GM19452 (cell line): Measurements from ENCODE around the gene MAEA.
"Not testable (repeated sequence)": the region's sequence is repeated elsewhere in the genome, so short reads cannot be mapped to it uniquely, and the experiment has no call there.

ENCODE experiments used
- ATAC-seq: cut with Tn5 transposase; IDR thresholded peaks from one replicate; pipeline ENCODE4 v1.9.1; 2021; ENCODE audit not compliant: unreplicated experiment

The MAEA gene

DNA sequence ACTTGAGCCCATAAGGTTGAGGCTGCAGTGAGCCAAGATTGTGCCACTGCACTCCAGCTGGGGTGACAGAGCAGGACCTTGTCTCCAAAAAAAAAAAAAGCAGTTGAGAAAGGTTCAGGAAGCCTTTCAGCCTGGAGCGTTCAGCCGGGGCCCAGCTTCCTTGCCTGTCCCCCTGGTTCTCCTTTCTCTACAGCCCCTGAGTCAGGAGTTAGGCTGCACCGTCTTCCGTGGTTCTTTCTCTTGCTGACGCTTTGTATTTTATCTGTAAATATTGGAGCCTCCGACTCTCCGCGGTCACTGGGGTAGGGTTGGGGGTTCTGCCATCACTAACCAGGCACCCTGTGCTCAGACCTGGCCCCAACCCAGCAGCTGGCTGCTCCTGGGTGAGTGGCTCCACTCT is 43.6 kb downstream of the MAEA start:
- ATAC-seq = no peak

DNA sequence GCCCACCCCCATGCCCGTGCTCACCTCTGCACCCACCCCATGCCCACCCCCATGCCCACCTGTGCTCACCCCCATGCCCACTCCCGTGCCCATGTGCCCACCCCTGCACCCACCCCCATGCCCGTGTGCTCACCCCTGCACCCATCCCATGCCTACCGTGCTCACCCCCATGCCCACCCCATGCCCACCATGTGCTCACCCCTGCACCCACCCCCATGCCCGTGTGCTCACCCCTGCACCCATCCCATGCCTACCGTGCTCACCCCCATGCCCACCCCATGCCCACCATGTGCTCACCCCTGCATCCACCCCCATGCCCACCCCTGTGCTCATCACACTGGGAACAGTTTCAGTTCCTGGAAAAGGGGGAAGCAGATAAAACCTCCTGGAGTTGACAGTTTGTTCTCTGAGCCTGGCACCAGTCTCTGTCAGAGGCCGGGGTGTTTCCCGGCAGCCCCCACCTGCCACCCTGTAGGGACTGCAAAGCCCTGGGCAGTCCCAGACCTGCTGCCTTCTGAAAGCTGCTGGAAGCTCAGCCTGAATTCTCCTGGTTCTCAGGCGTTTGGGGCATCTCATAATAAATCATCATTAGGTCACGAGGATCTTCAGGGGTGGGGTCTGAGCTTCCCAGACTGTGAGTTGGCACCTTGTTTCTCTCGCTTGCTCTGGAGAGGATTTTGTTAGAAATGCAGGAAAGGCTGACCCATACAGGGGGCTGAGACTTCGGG is 44.3 kb downstream of the MAEA start:
- ATAC-seq = not testable (repeated sequence)

DNA sequence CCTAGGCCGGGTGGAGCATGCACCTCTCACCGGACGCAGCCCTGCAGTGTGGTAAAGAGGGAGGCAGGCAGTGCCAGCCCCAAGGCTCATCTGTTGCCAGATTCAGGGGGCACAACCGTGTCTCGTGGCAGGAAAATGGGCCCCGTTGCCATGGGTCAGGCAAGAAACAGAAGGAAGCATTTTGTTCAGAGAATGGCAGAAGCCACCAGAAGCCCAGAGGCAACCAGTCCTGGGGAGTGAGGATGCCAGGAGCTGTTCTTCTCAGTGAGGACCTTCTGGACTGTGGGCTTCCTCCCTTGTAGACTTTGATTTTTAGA is 44.8 kb downstream of the MAEA start:
- ATAC-seq = no peak

DNA sequence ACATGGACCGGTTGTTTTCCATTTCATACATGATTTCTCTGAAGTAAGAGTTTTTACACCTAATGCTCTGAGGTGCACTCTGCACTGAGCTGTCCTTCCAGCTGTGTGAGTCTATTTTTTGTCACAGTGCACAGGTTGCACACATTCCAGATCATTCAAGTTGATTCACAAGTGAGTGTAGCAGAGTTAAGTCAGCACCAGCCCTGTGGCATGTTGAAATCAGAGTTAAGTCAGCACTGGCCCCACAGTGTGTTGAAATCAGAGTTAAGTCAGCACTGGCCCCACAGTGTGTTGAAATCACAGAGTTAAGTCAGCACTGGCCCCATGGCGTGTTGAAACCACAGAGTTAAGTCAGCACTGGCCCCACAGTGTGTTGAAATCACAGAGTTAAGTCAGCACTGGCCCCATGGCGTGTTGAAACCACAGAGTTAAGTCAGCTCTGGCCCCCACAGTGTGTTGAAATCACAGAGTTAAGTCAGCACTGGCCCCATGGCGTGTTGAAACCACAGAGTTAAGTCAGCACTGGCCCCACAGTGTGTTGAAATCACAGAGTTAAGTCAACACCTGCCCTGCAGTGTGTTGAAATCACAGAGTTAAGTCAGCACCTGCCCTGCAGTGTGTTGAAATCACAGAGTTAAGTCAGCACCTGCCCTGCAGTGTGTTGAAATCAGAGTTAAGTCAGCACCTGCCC is 45.6 kb downstream of the MAEA start:
- ATAC-seq = not testable (repeated sequence)

DNA sequence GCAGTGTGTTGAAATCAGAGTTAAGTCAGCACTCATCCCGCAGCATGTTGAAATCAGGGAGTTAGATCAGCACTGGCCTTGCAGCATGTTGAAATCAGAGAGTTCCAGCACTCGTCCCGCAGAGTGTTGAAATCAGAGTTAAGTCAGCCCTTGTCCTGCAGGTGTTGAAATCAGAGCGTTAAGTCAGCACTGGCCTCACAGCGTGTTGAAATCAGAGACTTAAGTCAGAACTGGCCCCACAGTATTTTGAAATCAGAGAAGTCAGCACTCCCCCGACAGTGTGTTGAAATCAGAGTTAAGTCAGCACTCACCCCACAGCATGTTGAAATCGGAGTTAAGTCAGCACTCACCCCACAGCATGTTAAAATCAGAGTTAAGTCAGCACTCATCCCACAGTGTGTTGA is 46.4 kb downstream of the MAEA start:
- no peak for ATAC-seq

DNA sequence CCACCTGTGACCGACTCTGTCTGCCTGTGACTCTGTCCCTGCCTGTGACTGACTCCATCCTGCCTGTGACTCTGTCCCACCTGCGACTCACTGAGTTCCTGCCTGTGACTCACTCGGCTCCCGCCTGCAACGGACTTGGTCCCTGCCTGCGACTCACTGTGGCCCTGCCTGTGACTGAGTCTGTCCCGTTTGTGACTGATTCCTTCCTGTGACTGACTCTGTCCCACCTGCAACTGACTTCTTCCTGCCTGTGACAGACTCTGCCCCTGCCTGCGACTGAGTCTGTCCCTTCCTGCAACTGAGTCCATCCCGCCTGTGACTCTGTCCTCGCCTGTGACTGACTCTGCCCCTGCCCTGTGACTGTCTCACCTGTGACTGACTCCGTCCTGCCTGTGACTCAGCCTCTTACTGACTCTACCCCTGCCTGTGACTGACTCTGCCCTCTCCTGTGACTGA is 47.7 kb downstream of the MAEA start:
- ATAC-seq = no peak

DNA sequence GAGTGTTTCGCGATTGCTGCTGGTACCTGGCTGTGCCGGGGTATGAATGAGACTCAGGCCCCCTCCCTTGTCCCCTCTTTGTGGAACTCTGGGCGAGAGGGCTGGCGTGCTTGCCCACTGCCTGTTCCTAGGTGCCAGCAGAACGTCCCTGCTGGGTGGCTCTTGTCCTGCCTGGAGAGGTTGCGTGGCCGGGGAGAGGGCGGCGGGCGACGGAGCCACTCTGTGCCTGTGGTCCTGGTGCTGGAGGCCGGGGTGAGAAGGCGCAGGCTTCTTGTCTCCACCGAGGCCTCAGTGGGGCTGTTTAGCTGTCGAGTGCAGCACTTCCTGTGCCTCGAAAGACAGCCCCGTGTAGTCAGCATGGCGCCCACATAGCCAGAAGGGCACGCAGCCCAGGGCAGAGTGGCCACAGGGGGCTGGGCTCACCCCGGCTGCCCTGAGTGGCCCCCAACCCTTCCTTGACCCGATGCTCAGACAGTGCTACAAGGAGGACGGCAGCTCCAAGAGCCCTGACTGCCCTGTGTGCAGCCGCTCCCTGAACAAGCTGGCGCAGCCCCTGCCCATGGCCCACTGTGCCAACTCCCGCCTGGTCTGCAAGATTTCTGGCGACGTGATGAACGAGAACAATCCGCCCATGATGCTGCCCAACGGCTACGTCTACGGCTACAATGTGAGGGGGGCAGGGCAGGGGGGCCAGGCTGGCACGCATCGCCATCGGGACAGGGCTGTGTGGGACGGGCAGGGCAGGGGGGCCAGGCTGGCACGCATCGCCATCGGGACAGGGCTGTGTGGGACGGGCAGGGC is 48.5 kb downstream of the MAEA start:
- ATAC-seq = no peak

DNA sequence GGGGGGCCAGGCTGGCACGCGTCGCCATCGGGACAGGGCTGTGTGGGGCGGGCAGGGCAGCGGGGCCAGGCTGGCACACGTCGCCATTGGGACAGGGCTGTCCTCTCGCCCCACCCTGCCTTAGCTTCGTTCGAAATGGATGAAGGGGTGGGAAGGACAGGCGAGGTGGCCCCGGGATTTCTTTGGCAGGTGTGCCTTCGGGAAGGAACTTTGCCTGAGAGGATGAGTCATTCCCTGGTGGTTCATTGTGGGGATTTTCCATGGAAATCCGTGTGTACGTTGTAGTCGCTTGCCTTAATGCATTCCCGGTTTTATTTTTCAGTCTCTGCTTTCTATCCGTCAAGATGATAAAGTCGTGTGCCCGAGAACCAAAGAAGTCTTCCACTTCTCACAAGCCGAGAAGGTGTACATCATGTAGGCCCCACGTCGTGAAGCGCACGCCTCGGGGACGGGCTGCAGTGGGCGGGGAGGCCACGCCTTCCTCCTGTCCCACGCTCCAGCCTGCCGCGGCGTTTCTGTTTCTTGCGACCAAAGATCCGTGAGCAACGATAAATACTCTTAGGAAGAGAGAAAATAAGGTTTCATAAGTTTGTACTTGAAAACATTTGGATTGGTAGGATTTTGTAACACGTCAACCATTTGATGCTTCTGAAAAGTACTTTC is 49.2 kb downstream of the MAEA start:
- no peak for ATAC-seq

DNA sequence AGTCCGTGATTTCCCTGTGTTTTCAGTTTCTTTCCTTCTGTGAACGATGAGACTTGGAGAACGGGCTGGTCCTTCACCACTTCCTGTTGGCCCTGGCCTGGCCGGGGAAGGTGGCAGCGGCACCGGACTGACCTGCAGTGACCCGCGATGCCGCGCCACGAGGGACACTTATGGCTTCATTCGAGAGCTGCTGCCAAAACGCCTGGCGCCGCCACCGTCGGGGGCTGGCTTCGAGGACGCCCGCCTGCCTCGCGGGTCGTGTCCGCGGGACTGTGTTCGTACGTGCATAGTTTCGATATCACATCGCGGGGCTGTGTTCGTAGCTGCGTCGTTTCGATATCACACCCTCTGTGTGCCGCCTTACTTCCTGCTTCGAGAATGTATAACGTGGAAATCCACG is 49.8 kb downstream of the MAEA start:
- ATAC-seq = no peak

DNA sequence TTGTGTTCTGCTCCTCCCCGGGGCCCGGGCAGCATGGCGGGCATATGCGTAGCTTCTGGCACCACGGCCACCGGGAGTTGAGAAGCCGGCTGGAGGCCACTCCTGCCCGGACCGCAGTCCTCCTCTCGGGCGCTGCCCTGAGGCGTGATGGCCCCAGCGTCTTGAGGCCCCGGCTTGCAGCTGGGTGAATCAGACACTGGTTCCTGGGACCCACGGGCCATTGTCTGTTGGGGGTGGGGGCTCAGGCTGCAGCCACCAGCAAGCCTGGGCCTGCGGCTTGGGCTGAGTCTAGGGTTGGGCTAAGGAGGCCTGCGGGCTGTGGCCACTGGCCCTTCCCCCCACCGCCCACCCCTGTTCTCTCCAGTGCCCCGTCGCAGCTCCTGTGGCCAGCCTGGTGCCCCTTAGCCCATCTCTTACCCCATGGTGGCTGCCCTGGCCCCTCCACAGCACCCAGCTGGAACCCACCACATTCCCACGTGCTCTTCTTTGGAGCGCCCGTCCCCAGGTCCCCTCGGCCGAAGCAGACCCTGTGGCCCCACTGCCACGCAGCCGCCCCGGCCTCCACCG is 50.6 kb downstream of the MAEA start:
- no peak for ATAC-seq

DNA sequence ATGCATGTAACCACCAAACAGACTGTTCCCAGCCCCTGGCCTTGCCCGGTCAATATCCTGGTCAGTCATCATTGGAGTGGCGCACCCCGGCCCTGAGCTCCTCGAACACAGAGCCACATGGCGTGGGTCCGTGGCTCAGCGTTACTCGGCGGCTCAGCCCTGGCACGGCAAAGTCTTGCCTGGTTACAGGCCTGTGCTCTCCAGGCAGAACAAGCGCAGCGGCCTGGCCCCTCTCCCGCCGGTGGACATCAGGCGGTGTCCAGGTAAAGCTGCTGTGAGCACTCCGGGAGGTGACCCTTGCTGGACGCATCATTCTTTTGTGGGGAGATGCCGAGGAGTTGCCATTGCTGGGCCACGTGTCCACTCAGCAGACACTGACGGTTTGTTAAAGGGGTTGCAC is 51.2 kb downstream of the MAEA start:
- no peak for ATAC-seq

DNA sequence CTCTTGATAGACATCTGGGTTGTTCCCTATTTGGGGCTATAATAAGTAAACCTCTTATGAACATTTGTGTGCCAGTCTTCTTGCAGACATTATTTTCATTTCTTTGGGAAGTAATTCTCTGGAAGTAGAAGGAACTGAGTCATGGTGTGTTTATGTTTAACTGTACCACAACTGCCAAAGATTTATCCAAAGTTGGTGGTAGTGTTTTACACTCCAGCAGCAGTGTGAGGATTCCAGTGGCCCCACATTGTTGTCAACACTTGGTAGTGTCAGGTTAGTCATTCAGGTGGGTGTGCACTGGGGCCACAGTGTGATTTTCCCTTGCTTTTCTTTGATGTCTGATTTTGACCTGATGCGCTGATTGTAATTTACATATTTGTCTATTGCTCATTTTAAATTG is 52.3 kb downstream of the MAEA start:
- no peak for ATAC-seq

DNA sequence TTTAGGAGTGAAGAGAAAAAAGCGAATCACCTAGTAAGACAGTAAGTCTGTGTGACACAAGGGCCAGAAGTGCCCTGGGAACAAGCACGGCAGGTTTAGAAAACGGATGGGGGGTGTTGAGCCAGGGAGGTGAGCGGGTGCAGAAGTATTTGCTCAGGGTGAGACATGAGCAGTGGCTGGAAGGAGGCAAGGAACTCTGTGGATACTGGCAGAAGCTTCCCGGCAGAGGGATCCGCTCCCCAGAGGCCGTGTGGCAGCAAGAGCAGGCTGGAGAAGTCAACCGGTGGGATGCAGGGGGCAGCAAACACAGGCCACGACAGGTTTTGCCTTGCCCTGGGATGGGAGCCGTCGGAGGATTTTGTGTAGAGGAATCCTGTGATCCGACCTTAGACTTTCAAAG is 55.0 kb downstream of the MAEA start:
- ATAC-seq = no peak

DNA sequence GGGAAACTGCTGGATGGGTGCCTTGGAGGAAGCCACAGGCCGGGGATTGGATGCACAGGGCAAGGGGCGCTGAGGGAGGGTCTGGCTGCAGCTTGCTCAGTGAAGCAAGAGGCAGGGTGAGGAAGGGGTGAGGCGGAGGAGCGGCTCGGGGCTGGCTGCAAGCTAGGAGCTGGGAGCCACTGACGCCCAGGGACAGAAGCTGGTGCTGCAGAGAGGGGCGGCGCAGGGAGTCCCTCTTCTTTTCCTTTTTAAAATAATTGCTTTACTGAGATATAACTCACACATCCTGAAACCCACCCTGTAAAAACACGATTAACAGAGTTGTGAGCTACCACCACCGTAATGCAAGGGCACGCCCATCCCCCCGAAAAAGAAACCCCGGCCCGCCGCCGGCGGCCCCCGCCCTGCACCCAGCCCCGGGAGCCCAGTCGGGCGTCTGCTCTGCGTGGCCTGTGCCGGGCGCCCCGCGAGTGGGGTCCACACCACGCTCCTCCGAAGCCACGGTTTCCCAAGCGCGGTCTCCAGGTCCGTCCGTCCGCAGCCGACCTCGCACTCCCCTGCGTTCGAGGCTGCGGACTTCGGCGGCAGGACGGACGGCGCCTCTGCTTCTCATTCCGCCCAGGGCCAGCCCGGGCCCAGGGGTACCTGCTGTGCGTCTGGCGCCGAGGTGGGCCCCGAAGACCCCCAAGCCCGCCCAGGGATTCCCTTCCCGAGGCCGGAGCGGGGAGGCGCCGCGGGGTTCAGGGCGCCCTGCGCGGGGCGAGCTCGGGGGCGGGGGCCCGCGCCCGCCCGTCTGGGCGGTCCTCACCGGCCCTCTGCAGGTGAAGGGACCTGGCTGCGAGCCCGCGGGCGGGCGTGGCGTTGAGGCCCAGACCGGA is 56.5 kb downstream of the MAEA start:
- peak; percentile 24 for ATAC-seq

DNA sequence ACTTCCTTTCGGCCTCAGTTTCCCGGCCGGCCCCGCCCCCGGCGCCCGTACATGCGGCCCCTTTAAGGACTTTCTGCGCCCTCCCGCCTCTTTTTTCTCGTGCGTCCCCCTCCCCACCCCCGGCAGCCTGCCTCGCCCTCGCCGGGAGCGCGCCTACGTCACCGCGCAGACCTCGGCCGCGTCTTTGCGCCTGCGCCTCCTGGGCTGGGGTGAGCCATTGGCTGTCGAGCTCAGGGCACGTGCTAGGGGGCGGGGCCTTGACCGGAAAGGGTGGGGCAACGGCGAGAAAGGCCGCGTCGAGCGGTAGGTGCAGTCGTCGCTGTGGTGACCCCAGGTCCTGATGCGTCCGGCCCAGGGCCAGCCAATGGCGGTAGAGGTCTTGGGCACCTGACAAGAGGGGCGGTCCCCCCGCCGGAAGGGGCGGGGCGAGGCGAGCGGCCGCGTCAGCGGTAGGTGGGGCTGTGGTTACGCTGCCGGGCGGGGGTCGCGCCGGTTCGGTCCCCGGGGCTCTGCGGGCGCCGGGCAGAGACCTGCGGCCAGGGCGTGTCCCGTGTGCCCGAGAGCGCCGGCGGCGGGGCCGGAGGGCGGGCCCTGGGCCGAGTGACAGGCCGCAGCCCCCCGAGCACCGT is 57.2 kb downstream of the MAEA start, which contains the start of gene UVSSA:
UVSSA (plus strand) TSS at position 428 of the 629 bp plus-strand sequence. CDS start 884 bp downstream, outside the sequence.
- peak; percentile 90 for ATAC-seq

DNA sequence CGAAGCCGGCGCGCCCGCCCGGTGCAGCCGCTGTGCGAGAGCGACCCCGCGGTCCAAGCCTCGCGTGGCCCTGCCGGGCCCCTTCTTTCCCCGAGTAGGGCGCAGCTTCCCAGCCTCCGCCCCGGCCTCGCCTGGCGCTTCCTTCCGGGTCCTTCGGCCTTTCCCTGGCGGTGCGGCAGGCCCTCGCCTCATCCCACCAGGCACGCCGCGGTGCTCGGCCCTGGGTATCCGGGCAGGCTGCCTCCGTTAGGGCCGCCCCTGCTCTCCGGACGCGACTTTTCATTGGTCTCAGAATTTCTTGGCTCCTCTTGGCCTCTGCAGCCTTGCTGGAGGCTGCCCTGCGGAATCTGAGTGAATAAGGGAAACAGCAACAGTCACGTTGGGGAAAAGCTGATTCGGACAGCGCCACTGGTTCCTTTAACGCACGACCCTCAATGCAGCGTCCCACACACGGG is 57.7 kb downstream of the MAEA start:
- peak; percentile 39 for ATAC-seq

DNA sequence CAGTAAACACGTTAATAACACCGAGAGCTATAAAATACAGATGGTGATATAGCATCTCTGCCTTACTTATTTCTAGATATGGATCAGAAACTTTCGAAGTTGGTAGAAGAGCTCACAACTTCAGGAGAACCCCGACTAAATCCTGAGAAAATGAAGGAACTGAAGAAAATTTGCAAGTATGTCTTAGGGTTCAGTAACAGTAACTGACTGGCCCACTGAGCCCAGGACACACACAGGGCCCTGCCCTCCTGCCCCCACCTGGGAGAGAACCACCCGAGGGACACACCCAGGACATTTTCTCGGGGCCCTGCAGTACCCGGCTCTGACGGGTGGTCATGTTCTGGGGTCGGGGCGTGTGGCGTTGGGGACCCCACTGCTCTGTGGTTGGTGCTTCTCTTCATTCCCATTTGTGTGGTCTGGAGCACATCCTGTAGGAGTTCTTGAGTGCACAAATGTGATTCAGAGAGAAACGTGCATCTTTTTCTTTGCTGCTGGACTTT is 58.4 kb downstream of the MAEA start:
- no peak for ATAC-seq

DNA sequence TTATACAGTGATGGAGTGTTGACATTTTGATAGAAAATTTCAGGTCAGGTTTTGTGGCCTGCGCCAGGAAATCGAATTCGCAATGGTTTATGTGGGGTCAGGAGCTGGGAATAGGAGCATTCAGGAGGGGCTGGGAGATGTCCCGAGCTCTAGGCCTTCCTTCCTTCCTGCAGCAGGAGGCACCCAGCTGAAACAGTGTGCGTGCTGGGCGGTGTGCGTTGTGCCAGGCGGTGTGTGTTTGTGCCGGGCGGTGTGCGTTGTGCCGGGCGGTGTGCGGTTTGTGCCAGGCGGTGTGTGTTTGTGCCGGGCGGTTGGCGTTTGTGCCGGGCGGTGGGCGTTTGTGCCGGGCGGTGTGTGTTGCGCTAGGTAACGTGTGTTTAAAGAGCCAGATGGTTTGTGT is 59.1 kb downstream of the MAEA start:
- no peak for ATAC-seq
